ENCODE results near the gene ARHGAP6. TPM values are rescaled to one million over a fixed set of nuclear protein-coding genes. Genes with fewer than 3 reads are reported as not detected.
A peak's percentile ranks its signal among the peaks of the same experiment; 100 is the strongest.

The ARHGAP6 gene
- total RNA-seq, 1 donor from 2014 or later = 0.39 TPM

DNA sequence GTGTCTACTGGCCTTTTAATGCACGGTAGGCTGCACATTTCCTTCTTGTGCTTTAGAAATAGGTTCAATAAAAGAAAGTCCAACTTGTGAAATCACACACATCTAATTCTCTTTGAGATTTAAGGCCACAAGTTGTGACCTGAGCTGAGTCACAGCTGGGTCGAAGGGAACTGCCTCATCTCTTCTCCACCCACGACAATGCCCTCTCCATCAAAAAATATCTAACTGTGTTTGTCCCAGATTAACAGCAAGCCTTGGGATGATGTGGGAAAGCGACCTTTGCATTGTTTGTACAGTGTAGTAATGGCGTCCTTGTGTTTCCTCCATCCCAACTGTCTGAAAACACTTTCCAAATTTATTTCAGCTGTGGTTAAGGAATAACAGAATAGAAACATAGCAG lies 203.6 kb downstream of the ARHGAP6 start:
- peak in 1 of 2 donors; percentile 83 for DNase-seq (ENCODE audit: low read depth in 2 of 2)

GRCh38 chrX:11461201-11462001 lies 204.3 kb downstream of the ARHGAP6 start:
- peak in 1 of 2 donors; percentile 58 for DNase-seq (ENCODE audit: low read depth in 2 of 2)

DNA sequence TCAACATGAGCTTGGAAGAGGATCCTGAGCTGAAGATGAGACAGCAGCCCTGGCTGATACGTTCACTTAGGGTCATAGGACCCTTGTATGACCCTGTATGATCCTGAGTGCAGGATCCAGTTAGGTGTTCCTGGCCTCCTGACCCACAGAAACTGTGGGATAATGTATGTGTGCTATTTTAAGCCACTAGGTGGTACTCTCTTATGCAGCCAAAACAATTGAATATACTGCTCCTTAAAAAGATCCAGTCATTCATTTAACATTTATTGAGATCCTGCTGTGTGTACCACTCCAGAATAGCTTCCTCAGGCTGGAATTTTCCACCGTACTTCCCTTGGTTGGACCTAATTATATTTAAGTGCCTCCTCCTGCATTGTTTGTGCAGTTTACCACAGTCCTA lies 205.4 kb downstream of the ARHGAP6 start:
- peak in 1 of 2 donors; percentile 10 for DNase-seq (ENCODE audit: low read depth in 2 of 2)

GRCh38 chrX:11458170-11458569 lies 207.6 kb downstream of the ARHGAP6 start:
- no peak for DNase-seq (ENCODE audit: low read depth in 2 of 2)

DNA sequence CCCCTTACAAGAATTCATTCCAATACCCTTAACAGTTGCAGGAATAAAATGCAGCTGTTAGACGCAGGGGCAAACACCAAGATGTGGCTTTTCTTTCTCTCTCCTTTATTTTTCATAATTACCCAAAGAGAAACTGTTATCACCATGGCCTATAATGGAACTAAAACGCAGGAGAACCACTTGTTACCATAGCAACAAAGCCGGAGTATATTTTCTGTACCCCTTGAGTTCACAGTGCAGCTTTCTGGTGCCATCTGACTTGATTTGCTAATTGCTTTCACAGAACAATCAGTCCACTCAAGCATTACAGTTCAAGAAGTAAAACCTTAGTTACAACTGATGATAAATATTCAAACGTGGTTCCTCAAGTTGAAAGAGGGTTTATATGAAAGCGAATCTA lies 214.6 kb downstream of the ARHGAP6 start:
- DNase-seq (ENCODE audit: low read depth in 2 of 2) = no peak

DNA sequence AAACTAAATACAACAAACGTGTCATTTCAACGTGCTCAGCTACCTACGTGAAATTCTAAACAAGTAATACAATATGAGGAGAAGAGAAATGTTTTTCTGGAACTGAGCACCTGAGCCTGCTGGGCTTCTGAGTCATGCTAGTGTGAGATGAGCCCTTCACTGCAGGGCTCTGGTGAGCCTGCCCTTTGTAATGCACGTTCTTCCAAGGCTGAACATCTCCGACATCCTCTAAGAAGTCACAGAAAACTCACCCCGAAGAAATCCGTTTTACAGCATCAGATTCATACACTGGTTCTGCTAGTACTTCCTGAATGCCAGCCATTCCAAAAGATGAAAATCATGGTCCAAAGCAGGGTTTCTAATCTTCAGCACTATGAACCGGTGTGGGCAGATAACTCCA lies 215.4 kb downstream of the ARHGAP6 start:
- DNase-seq (ENCODE audit: low read depth in 2 of 2) = no peak

DNA sequence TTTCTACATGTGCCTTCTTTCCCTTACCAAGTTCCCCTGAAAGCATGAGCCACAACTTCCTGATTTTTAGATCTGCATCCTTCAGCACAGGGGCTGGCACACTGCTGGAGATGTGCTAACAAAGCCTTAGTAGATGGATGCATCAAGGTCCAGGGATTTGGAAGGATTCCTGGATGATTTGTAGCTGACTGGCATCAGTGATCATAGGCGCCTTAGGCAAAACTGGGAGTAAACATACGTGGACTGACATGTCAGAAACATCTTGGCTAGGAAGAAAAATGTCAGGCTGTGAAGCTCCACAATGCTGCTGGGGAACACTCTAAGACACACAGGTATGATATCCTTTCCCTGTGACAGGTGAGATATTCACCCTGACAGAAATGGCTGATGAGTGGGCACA lies 216.1 kb downstream of the ARHGAP6 start:
- DNase-seq (ENCODE audit: low read depth in 2 of 2) = no peak

GRCh38 chrX:11447418-11447817 lies 218.3 kb downstream of the ARHGAP6 start:
- no peak for DNase-seq (ENCODE audit: low read depth in 2 of 2)

- DNase-seq (ENCODE audit: low read depth in 2 of 2) = peak in 1 of 2 donors; percentile 13
These were observed 218.8 kb downstream of the ARHGAP6 start for GRCh38 chrX:11446949-11447348.

- no peak for DNase-seq (ENCODE audit: low read depth in 2 of 2)
These were observed 219.4 kb downstream of the ARHGAP6 start for GRCh38 chrX:11446336-11446735.

GRCh38 chrX:11445540-11445939 lies 220.2 kb downstream of the ARHGAP6 start:
- DNase-seq (ENCODE audit: low read depth in 2 of 2) = no peak

DNA sequence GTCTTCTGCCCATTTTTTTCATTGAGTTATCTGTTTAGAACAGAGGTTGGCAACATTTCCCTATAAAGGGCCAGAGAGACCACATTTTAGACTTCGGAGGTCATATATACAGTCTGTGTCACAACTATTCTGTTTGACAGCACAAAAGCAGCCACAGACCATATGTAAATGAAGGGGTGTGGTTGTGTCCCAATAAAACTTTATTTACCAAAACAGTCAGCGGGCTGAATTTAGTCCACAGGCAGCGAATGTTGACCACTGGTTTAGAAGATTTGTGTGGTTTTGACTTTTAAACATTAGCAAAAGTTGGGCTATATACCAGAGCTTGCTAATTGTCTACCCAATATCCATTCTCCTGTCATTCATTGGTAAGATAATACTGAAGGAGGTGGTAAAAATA lies 221.7 kb downstream of the ARHGAP6 start:
- no peak for DNase-seq (ENCODE audit: low read depth in 2 of 2)

DNA sequence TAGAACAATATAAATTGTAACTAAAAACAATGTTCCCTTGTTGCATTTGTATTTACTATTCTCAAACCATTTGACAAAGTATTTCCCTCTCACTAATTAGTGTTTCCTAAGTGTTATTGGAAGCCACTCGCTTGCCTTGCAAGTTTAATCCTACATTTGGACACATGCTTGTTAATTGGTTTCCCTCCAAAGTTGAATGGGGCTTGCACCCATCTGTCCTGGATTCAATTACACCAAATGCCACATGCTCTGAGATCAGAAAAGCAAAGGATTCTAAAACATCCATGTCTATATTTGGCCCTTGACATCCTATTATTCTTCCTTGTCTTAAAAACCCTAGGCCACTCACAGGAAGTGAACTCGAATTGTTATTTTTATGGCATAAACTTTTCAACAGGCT lies 225.9 kb downstream of the ARHGAP6 start:
- no peak for DNase-seq (ENCODE audit: low read depth in 2 of 2)

GRCh38 chrX:11438767-11439166 lies 227.0 kb downstream of the ARHGAP6 start:
- DNase-seq (ENCODE audit: low read depth in 2 of 2) = no peak

GRCh38 chrX:11438380-11438723 lies 227.4 kb downstream of the ARHGAP6 start:
- no peak for DNase-seq (ENCODE audit: low read depth in 2 of 2)

- peak in 1 of 2 donors; percentile 45 for DNase-seq (ENCODE audit: low read depth in 2 of 2)
These were observed 227.9 kb downstream of the ARHGAP6 start for GRCh38 chrX:11437642-11438379.

- DNase-seq (ENCODE audit: low read depth in 2 of 2) = no peak
These were observed 230.2 kb downstream of the ARHGAP6 start for GRCh38 chrX:11435568-11435967.

- no peak for DNase-seq (ENCODE audit: low read depth in 2 of 2)
These were observed 231.1 kb downstream of the ARHGAP6 start for GRCh38 chrX:11434607-11435006.

DNA sequence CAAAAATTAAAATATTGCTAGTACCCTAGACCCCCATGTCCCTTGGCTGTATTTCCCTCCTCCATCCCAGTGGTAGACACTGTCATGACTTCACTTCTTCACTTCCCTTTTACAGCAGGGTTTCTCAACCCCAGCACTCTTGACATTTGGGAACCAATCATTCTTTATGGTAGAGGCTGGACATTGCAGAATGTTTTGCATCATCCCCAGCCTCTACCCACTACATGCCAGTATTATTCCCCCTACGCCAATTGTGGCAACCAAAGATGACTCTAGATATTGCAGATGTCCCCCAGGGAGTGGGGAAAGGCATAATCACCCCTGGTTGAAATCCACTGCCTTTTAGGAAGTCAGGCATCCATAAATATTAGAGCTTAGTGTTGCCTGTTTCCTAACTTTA lies 233.9 kb downstream of the ARHGAP6 start:
- DNase-seq (ENCODE audit: low read depth in 2 of 2) = no peak

DNA sequence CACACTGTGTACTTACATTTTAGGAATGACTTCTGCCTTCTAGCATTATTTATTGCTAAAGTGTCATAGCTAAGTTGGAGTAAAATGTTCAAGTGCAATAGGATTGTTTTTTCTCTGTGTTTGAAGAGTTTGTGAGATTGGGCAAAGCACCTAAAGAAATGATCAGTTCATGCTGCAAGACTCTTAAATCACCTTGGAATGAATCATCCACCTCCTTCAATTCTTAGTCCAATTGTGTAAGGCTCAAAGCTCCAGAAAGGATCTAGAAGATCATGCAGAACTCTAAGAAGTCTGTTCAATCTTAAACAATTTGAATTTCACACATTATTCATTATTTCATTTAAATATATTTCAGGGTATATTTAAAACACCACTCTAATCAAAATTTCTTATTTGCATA lies 235.4 kb downstream of the ARHGAP6 start:
- DNase-seq (ENCODE audit: low read depth in 2 of 2) = no peak

DNA sequence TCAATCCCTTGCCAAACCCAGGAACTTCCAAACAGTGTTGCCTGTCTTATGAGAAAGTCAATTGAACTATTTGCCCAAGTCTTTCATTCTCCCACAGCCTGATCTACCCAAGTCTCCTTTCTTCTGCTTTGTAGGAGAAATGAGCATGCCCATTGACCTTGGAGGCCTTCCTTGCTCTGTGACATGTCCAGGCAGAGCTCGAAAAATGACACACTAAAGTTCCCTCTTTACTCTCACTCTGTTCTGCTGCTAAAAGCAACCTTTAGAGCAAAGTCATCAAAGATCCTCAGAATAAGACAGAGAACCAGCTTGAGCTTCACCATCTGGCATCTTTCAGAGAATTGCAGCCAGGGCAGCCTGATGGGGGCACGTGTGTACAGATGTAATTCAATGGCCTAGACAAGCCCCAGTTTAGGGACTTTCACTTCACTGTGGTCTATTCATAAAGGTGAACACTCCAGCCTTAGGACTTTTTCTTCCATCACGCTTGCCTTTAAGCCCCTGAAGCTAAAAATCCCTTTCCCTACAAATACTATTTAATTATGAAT lies 236.1 kb downstream of the ARHGAP6 start:
- no peak for DNase-seq (ENCODE audit: low read depth in 2 of 2)

DNA sequence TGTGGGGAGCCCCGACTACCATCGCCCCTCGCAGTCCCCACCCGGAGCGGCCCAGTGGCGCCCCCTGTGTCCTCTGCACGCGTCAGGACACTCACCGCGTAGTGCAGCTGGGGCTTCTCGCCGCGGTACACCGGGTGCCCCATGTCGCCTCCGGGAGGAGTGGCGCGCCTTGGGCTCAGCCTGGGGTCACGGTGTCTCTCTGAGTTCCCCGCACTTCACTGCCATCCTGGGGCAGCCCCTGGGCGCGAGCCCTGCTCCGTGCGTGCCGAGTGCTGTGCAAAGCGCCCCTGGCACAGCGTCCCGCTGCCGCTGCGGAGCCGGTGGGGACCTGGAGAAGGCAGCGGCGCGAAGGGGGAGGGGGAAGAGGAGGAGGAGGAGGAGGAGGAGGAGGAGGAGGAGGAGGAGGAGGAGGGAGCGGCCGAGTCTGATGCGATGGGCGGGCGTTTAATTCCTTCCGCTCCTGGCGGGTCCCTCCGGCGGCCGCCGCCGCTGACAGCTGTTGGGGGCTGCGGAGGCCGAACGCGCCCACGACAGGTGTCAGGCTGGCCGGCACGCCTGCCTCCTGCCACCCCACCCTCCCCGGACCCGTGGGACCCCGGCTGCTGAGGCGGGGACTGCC lies 238.2 kb downstream of the ARHGAP6 start:
- DNase-seq (ENCODE audit: low read depth in 2 of 2) = no peak
